K562 (cell line): Measurements from ENCODE around the gene RELA. TPM values are rescaled to one million over a fixed set of nuclear protein-coding genes. Genes with fewer than 3 reads are reported as not detected.

Source experiments
- CBFA2T3 ChIP-seq: fragments of 450-650 bp; IDR thresholded peaks from 2 replicates; pipeline ENCODE4 v1.6.1; 2017
- CBX1 ChIP-seq: sonication (generic); IDR thresholded peaks from 2 replicates; pipeline ENCODE4 v1.6.1; 2016; ENCODE audit warnings: antibody characterized with exemption, low read depth, mild to moderate bottlenecking
- CSDE1 ChIP-seq, 2 experiments: fragments of 450-650 bp; IDR thresholded peaks; 2 replicates each; pipeline ENCODE4 v1.6.1; 2016; ENCODE audit warnings: mild to moderate bottlenecking in 1 of 2
- DMBX1 ChIP-seq: fragments of 250-450 bp; sonication (Bioruptor Pico); IDR thresholded peaks from 2 replicates; pipeline ENCODE4 v1.8.0; 2022; ENCODE audit warnings: inconsistent platforms, mild to moderate bottlenecking, moderate library complexity, borderline replicate concordance
- ESRRA ChIP-seq: fragments of 450-650 bp; IDR thresholded peaks from 2 replicates; pipeline ENCODE4 v1.6.1; 2014; ENCODE audit warnings: low read depth, mild to moderate bottlenecking, moderate library complexity, borderline replicate concordance
- ETV5 ChIP-seq: sonication (generic); formaldehyde crosslinking; IDR thresholded peaks from 2 replicates; pipeline ENCODE4 v1.4.0; 2020; ENCODE audit warnings: low read depth, mild to moderate bottlenecking, missing genetic modification reagents
- FIP1L1 ChIP-seq: fragments of 200-400 bp; formaldehyde crosslinking; IDR thresholded peaks from 2 replicates; pipeline ENCODE4 v1.6.1; 2018; ENCODE audit warnings: mild to moderate bottlenecking, low read depth, low read length; ENCODE audit not compliant: poor library complexity, severe bottlenecking
- FOXA3 ChIP-seq, 2 experiments: fragments of 450-650 bp in 1 of 2; sonication (generic) in 1 of 2; formaldehyde crosslinking; IDR thresholded peaks in 1 of 2; conservative IDR thresholded peaks in 1 of 2; 2 replicates each; pipeline versions ENCODE4 v1.4.0 to v1.8.0; 2020 to 2022; ENCODE audit warnings: mild to moderate bottlenecking in 2 of 2, missing genetic modification reagents in 1 of 2
- GATAD2B ChIP-seq: fragments of 450-650 bp; IDR thresholded peaks from 2 replicates; pipeline ENCODE4 v1.6.1; 2017; ENCODE audit warnings: mild to moderate bottlenecking, borderline replicate concordance
- HMGXB4 ChIP-seq: sonication (generic); formaldehyde crosslinking; IDR thresholded peaks from 2 replicates; pipeline ENCODE4 v1.8.1; 2023; ENCODE audit warnings: mild to moderate bottlenecking, missing genetic modification reagents
- HNRNPK ChIP-seq: fragments of 200-400 bp; formaldehyde crosslinking; IDR thresholded peaks from one replicate; pipeline ENCODE4 v1.6.1; 2018; ENCODE audit warnings: mild to moderate bottlenecking, low read depth, low read length; ENCODE audit not compliant: poor library complexity, severe bottlenecking
- KDM1A ChIP-seq, 2 experiments: fragments of 450-650 bp; IDR thresholded peaks; 2 replicates each; pipeline ENCODE4 v1.6.1; 2016; ENCODE audit warnings: mild to moderate bottlenecking in 2 of 2
- MAFG ChIP-seq: fragments of 450-650 bp; conservative IDR thresholded peaks from 2 replicates; pipeline ENCODE4 v1.6.1; 2016; ENCODE audit warnings: missing genetic modification characterization, missing compliant biosample characterization
- MCM5 ChIP-seq: fragments of 450-650 bp; IDR thresholded peaks from 2 replicates; pipeline ENCODE4 v1.6.1; 2016; ENCODE audit warnings: low read depth
- MTA1 ChIP-seq: fragments of 450-650 bp; IDR thresholded peaks from 2 replicates; pipeline ENCODE4 v1.6.1; 2017; ENCODE audit warnings: borderline replicate concordance
- NCOA2 ChIP-seq, 2 experiments: fragments of 450-650 bp; IDR thresholded peaks; 2 replicates each; pipeline ENCODE4 v1.6.1; 2018; ENCODE audit warnings: mild to moderate bottlenecking in 2 of 2, moderate library complexity in 1 of 2; ENCODE audit not compliant: partially characterized antibody in 2 of 2
- NR3C1 ChIP-seq: sonication (generic); formaldehyde crosslinking; IDR thresholded peaks from 2 replicates; pipeline ENCODE4 v1.8.1; 2022; ENCODE audit warnings: missing genetic modification reagents
- SAFB ChIP-seq: fragments of 200-400 bp; formaldehyde crosslinking; IDR thresholded peaks from 2 replicates; pipeline ENCODE4 v1.6.1; 2017; ENCODE audit warnings: low read depth, low read length, borderline replicate concordance
- SMAD2 ChIP-seq: fragments of 150-350 bp; IDR thresholded peaks from 2 replicates; pipeline ENCODE4 v1.6.1; 2014; ENCODE audit warnings: low read depth, mild to moderate bottlenecking, low read length
- SMARCE1 ChIP-seq: fragments of 450-650 bp; IDR thresholded peaks from 2 replicates; pipeline ENCODE4 v1.7.1; 2016; ENCODE audit warnings: mild to moderate bottlenecking
- TARDBP ChIP-seq: fragments of 450-650 bp; IDR thresholded peaks from 2 replicates; pipeline ENCODE4 v1.6.1; 2016
- YBX1 ChIP-seq: fragments of 450-650 bp; IDR thresholded peaks from 2 replicates; pipeline ENCODE4 v1.7.1; 2016; ENCODE audit warnings: mild to moderate bottlenecking
- ZNF224 ChIP-seq: sonication (generic); formaldehyde crosslinking; IDR thresholded peaks from 2 replicates; pipeline ENCODE4 v1.8.0; 2022; ENCODE audit warnings: mild to moderate bottlenecking, missing genetic modification reagents
- ZNF644 ChIP-seq: fragments of 200-800 bp; sonication (Bioruptor generic); IDR thresholded peaks from 2 replicates; pipeline ENCODE4 v1.6.1; 2016; ENCODE audit warnings: low read depth, missing genetic modification characterization, missing compliant biosample characterization
- ZNF696 ChIP-seq: fragments of 250-450 bp; sonication (Bioruptor Pico); conservative IDR thresholded peaks from 2 replicates; pipeline ENCODE4 v1.4.0; 2020; ENCODE audit warnings: mild to moderate bottlenecking, moderate library complexity
- ZNF766 ChIP-seq: fragments of 200-800 bp; sonication (Bioruptor generic); conservative IDR thresholded peaks from 2 replicates; pipeline ENCODE4 v1.6.1; 2016; ENCODE audit warnings: missing genetic modification characterization, missing compliant biosample characterization
- polyA plus RNA-seq, 8 experiments: library from polyadenylated mRNA; depleted of rRNA in 4 of 8; stranded (reverse) in 5 of 8; unstranded in 3 of 8; fragments of >200 nt; fragmentation: Nextera tagmentation in 2 of 8; fragmentation: Illumina TruSeq in 1 of 8; extraction: Ambion mirVana in 2 of 8; extraction: Trizol in 1 of 8; gene quantifications; 2 replicates each; pipeline versions ENCODE4 v1.2.1 to v1.2.3, GENCODE V29; 2011 to 2014; ENCODE audit warnings: inconsistent platforms in 1 of 8, missing spikeins in 1 of 8
- total RNA-seq, 7 experiments: library from RNA; depleted of rRNA in 6 of 7; stranded (reverse); fragments of >200 nt in 6 of 7; fragmentation: Illumina TruSeq in 2 of 7; extraction: Trizol in 2 of 7; gene quantifications; 2 replicates each; pipeline versions ENCODE4 v1.2.1 to v1.2.3, GENCODE V29; 2011 to 2021; ENCODE audit warnings: low replicate concordance in 1 of 7

Gene RELA
- total and polyA plus RNA-seq, 9 of the 15 experiments (the other 6 are each of a cell fraction or from before 2014, with no cell fraction given): 6.0 to 67.4 (median 20.6) TPM

GRCh38 chr11:65615229-65615949 lies 47.3 kb downstream of the RELA start, which contains the start of gene PCNX3 (continued):
- TF ChIP-seq ZNF644 (no peak), ZNF224 (CRISPR knock-in tag) (no peak), KDM1A (IDR thresholded peaks at IDR 0.05) (no peak), ZNF766 (CRISPR knock-in tag) (no peak), CBFA2T3 (no peak), NR3C1 (no peak), DMBX1 (CRISPR knock-in tag) (no peak), MAFG (tag) (no peak), ETV5 (CRISPR knock-in tag) (peak; percentile 45; the same call in 1 of the 2 replicates), TARDBP (no peak), HMGXB4 (CRISPR knock-in tag) (no peak), CBX1 (no peak), CSDE1 (IDR thresholded peaks at IDR 0.05) (no peak), GATAD2B (no peak), FIP1L1 (no peak), SAFB (no peak), HNRNPK (no peak), SMAD2 (no peak), YBX1 (no peak), MCM5 (no peak), FOXA3 (CRISPR knock-in tag; conservative IDR thresholded peaks at IDR 0.05 in 1 of 2, IDR thresholded peaks at IDR 0.05 in 1 of 2) (no peak), MTA1 (no peak), ESRRA (peak; percentile 72), NCOA2 (IDR thresholded peaks at IDR 0.05; ENCODE audit: partially characterized antibody in 2 of 2) (no peak), ZNF696 (CRISPR knock-in tag) (no peak), SMARCE1 (no peak)
